Inflammatory macrophage treated with lipopolysaccharide for 1 hour (primary cell): ENCODE results near the gene BCAS4.
"Not testable (repeated sequence)": the region's sequence is repeated elsewhere in the genome, so short reads cannot be mapped to it uniquely, and the experiment has no call there.

Experiments
- DNase-seq, 2 donors: peaks; one replicate each; pipeline ENCODE4 v3.0.0-alpha.2; 2020 to 2022

Gene BCAS4

GRCh38 chr20:50799890-50800550 lies 5.2 kb downstream of the BCAS4 start:
- DNase-seq, result no peak

- not testable (repeated sequence) for DNase-seq
Measured at GRCh38 chr20:50800986-50801746, 6.3 kb downstream of the BCAS4 start.

- no peak for DNase-seq
Measured at GRCh38 chr20:50801747-50802125, 6.9 kb downstream of the BCAS4 start.

GRCh38 chr20:50802289-50802688 lies 7.4 kb downstream of the BCAS4 start:
- DNase-seq, result no peak

GRCh38 chr20:50804437-50805348 lies 9.8 kb downstream of the BCAS4 start:
- no peak for DNase-seq

DNA sequence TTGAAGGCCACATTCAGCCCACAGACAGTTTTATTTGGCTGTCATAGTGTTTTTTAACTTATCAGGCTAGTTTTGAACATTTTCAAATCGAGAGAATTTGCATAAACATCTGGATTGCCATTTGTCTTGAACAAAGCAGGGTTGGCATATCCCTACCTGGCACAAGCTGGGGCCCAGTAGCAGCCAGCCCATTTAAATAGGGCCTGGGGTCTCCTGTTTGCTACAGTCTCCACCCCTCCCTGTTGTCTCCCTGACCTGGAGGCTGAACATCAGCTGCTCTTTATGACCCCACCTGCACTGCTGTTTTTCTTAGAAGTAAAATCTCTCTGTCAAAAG lies 10.5 kb downstream of the BCAS4 start:
- DNase-seq, result no peak

DNA sequence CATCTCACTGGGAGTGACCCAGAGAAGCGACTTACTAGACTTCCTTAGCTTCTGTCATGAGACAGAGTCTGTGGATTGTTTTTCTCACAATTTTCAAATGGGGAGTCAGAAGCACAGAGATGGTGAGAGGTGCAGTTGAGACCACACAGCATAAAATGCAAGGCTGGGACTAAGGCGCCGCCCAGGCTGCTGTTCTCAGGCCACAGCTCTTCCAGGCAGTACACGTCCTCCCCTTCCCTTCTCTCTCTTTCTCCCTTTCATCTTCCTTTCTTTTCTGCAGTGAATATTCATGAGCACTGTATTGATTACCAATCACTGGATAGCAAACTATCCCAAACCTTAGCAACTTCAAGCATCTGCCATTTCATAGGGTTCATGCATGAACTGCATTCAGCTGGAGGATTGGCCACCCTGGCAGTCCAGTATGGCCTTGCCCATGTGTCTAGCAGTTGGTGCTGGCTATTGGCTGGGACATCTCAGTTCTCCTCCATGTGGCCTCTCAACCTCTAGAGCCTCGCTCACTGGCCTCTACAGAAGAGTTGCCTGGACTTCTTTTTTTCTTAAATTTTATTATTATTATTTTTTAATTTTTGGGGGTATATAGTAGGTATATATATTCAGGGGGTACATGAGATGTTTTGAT lies 11.4 kb downstream of the BCAS4 start:
- DNase-seq, result no peak

- DNase-seq, result no peak
Measured at GRCh38 chr20:50810063-50810462, 15.2 kb downstream of the BCAS4 start.

- DNase-seq, result no peak
Measured at GRCh38 chr20:50810842-50811241, 16.0 kb downstream of the BCAS4 start.

- DNase-seq, result no peak
Measured at GRCh38 chr20:50813101-50813643, 18.3 kb downstream of the BCAS4 start.

DNA sequence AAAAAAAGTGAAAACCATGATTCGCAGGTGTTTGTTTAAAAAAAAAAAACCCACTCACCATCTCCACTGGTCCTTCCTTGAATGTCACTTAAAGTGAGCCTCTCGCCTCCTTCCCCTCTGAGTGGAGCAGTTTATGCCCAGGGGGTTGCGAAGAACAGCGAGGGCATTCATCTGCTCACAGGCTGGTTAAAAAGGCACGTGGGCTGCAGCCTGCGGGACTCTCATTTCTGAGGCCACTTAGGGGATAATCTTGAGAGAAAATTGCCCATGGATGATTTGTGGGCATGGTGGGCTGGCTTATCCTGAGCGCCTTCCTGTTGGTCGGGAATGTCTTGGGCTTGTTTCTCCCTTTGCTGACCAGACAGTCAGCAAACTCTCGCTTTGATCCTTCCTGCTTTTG lies 18.9 kb downstream of the BCAS4 start:
- DNase-seq, result no peak

DNA sequence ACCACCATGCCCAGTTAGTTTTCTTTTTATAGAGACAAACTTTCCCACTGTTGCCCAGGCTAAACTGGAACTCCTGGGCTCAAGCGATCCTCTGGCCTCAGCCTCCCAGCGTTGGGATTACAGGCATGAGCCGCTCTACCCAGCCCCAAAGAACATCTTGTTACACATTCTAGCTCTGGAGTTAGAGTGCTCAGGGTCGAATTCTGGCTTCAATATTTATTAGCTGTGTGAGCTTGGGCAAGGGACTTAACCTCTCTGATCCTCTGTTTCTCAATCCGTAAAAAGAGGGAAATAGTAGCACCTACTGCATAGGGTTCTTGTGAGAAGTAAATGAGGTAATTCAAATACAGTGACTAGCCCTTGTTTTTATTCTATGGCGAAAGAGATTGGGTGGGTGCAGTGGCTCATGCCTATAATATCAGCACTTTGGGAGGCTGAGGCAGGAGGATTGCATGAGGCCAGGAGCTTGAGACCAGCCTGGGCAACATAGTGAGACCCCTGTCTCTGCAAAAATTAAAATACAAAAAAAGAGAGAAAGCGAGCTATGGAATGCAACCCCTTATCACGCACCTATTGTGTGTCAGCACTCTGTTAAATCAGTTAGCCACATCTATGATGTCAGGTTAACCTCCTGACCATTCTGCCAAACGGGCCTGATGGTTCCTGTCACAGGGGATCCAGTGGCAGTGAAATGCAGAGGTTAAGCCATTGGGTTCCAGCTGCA lies 19.7 kb downstream of the BCAS4 start:
- DNase-seq, result no peak

GRCh38 chr20:50815162-50815989 lies 20.5 kb downstream of the BCAS4 start:
- DNase-seq, result no peak

- DNase-seq, result no peak
Measured at GRCh38 chr20:50817776-50818172, 22.9 kb downstream of the BCAS4 start.

DNA sequence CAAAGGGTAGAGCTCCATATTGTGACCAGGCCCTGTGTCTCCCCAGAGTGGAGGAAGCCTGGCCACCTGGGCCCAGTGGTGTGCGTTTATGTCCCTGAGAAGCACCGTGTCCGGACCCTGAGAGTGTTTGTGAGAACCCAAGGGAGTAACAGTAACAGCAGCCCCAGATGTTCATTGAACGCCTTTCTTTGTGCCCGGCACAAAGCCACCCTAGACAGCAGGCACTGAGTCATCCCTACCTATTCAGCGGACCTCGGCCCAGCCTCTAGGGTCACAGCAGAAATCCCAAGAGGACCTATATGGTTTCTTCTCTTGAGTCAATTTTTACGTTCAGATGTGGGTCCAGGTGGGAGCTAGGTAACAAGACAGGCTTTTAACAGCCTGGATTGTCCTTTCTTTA lies 24.5 kb downstream of the BCAS4 start:
- DNase-seq, result no peak

DNA sequence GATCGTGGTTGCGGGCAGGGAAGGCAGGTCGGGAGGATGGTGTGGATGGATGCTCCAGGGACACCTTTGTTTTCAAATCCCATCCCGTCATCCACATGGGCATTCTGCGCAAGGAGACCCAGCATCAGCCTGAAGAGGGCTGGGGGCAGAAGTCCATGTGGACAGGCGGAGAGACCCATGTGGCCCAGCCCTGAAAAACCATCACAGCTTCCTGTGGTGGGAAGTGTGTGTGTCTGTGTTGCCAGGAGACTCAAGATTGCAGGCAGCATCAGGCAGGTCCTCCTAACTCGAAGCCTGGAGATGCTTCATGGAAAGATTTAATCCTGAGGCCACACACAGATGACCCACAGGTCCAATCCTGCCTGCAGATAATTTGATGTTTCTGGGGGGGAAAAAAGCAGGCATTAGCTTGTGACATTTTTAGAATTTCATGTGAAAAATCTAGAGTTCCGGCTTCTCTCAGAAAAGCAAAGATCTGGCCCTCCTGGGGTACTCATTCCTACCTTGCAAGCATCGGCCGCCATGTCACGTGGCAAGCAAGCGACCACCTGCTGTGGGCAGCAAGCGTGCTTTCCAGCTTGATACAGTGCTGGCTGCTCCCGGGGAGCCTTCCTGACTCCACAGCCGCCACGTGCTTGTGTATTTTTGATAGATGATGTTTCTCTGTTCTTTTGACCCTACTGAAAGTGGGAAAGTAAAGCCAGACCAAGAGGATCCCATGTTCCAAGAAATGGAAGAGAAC lies 25.8 kb downstream of the BCAS4 start:
- no peak for DNase-seq

DNA sequence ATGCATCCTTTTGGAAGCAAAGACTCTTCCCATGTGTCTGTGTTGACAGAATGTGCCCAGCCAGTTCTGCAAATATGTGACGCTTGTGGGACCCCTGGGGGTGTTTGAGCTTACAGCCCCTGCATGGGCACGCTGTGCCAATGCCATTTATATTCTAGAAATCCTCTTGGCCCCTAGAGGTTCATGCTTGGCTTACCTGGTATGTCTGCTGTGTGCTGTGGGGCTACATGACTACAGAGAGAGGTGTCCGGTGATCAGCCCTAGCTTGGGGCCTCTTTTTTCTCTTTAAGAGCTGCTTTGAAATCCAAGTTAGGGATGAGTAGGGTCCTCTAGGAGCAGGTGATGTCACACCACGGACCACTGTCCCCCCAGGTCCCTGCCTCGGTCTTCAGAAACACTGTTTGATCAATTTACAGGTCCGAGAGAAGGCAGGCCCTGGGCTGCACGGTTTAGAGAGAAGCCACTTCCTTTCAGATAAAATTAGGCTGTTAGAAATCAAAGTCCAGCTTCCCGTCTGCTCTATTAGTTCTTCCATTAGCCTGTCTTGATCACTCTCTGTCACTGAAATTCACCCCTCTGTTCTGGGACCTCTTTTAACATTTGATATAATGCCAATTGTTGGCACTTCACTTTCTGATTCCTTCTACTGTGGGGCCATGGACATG lies 26.5 kb downstream of the BCAS4 start:
- DNase-seq, result no peak

DNA sequence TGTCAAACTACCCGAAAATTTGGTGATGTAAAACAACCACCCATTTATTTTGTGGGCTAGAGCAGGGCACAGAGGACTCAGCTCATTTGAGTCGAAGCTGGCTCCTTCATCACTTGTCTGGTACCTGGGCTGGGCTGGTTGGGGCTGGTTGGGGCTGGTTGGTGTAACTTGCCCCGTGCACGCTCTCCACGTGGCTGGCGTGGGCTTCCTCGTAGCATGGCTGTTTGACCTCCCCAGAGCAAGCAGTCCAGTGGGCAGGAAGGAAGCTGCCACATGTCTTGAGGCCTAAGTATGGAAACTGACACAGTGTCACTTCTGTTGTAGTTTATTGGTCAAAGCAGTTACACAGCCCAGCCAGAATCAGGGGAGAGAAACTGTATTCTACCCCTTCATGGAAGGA lies 27.1 kb downstream of the BCAS4 start:
- DNase-seq, result peak in 1 of 2 donors; percentile 7

GRCh38 chr20:50823319-50823718 lies 28.5 kb downstream of the BCAS4 start:
- no peak for DNase-seq

DNA sequence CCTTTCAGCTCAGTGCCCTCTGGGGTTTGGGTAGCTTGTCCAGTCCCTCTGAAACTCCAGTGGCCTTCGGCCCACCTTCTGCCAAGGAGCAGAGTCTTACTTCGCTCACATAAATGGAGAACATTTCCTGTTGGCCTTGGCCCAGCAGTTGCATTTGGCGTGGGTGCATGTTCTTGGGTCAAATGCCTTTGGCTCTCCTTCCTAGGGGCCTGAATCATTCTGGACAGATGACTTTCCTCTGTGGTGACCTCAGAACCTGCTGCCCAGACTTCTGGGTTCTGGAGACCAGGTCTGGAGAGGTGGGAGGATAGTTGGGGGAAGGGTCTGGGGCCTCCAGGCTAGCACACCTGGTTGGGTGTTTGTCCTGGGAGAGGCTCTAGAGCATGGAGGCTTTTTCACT lies 29.3 kb downstream of the BCAS4 start:
- no peak for DNase-seq
